Sciatic nerve (tissue), 2 donors: Measurements from ENCODE around the gene ARID2. TPM values are rescaled to one million over a fixed set of nuclear protein-coding genes. Genes with fewer than 3 reads are reported as not detected.

Experiments used
- ATAC-seq: fragments of 200-7000 bp; cut with Tn5 transposase; one replicate; pipeline ENCODE4 v1.9.1; 2020; ENCODE audit warnings: mild to moderate bottlenecking, moderate library complexity
- DNase-seq: peaks from one replicate; pipeline ENCODE4 v3.0.0-alpha.2; 2020; ENCODE audit warnings: low spot score
- intact Hi-C: fragments of 100-400 bp; cut with DNase I; formaldehyde crosslinking; loops from one replicate; pipeline ENCODE4 v1.14.2; 2022
- total RNA-seq: library from RNA; stranded (reverse); fragmentation: NEBNext Ultra II Directional; extraction: Animal tissue kit (Norgen Biotek cat#: 25700); gene quantifications from one replicate; pipeline ENCODE4 v1.2.1, GENCODE V29; 2021
- donor health status: DM: no; HTN: no; CAD: no.
- donor health status: DM: no; HTN: no; CAD: no.

ARID2 gene
- total RNA-seq, 1 donor from 2014 or later, result 42.8 TPM

GRCh38 chr12:45907955-45908354 is 178.4 kb downstream of the ARID2 start:
- no peak for DNase-seq
- ATAC-seq, result no peak
- intact Hi-C loops, result no loop called here

GRCh38 chr12:45909041-45909713 is 179.7 kb downstream of the ARID2 start:
- intact Hi-C loops, result no loop called here
- no peak for ATAC-seq
- DNase-seq, result no peak

- intact Hi-C loops, result no loop called here
- ATAC-seq (no peak), DNase-seq (no peak)
These were observed 183.3 kb downstream of the ARID2 start for GRCh38 chr12:45912774-45913173.

DNA sequence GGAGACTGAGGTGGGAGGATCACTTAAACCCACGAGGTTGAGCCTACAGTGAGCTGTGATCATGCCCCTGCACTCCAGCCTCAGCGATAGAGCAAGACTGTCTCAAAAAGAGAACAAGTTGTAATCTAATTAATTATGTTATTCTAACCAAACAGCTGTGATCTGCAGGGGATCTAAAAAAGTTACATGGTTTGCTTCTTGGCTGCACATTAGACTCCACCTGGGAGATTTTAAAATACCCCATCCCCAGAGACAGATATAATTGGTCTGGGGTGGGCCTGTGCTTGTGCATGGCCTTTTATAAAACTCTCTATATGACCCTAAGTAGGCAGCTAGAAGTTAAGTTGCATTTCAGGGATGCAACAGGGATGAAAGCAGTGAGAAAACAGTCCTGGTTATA is 184.1 kb downstream of the ARID2 start:
- intact Hi-C loops, result no loop called here
- ATAC-seq (no peak), DNase-seq (no peak)

DNA sequence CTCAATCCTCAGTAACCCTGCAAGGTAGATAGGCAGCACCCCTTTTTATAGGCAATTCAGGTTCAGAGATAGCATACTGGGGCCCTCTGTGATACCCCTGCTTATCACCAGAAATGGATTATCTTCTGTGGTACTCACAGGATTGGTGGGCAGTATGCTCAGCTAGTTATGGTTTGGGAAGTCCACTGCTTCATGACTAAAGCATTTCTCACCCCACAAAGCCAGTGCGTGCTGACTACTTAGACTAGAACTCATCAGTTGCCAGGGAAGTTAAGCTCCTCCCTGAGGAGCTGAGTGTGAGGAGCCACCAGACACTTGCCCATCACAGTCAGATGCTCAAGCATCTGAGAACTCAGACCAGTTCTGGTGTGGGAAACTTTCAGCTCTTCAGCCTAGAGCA is 184.6 kb downstream of the ARID2 start:
- intact Hi-C loops, result no loop called here
- no peak for DNase-seq
- no peak for ATAC-seq

DNA sequence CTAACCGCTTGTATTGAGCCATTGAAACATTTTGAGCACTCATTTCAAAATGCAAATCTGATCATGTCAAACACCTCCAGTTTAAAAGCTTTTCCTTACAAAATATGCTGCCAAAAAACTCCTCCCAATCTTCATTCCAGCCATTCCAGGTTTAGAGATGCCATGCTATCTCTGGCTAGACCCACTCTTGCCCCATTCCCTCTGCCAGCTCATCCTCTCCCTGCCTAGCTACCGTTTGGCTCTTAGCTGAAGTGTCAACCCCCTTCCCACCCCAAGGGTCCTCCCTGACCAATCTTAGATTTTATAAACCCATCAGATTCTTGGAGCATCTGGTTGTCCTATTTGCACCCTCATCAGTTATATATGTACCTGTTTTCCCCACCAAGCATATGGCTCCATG is 185.9 kb downstream of the ARID2 start:
- intact Hi-C loops, result no loop called here
- ATAC-seq, result no peak

GRCh38 chr12:45918818-45919217 is 189.3 kb downstream of the ARID2 start:
- DNase-seq, result no peak
- no peak for ATAC-seq
- intact Hi-C loops, result no loop called here

More for the DNA sequence above, 185.9 kb downstream of the ARID2 start:
- no peak for DNase-seq

DNA sequence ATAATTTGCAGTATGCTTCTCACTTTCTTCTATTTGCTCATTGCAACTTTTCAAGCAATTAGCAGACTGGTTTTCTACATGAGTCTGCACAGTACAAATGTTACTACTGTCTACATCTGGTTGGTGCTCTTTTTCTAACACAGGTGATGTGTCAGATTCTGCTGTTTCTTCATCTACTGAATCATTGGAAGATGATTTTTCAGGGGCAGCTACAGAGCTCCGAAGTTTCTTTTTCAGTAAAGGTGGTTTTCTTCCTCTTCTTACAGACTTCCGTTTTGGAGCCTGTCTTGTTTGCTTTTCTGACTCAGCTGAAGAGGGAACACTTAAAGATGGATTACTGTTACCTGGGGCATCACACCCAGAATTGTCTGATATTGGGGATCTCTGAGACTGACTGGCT is 198.8 kb downstream of the ARID2 start:
- ATAC-seq (no peak), DNase-seq (no peak)
- intact Hi-C loops, result no loop called here

DNA sequence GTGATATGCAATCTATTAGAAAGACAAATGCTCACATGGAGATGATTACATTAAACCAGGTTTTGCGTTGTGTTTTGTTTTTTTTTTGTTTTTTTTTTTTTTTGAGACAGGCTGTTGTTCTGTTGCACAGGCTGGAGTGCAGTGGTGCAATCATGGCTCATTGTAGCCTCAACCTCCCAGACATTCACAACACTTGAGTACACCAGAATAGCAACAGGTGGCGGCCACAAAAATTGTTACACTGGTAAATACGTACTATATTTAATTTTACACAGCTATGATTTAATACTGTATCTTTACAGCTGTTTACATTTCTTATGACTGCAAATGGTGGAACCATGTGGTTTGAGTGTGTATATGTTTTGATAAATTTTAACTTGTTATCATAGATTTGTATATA is 200.9 kb downstream of the ARID2 start:
- intact Hi-C loops, result no loop called here
- DNase-seq (no peak), ATAC-seq (no peak)

DNA sequence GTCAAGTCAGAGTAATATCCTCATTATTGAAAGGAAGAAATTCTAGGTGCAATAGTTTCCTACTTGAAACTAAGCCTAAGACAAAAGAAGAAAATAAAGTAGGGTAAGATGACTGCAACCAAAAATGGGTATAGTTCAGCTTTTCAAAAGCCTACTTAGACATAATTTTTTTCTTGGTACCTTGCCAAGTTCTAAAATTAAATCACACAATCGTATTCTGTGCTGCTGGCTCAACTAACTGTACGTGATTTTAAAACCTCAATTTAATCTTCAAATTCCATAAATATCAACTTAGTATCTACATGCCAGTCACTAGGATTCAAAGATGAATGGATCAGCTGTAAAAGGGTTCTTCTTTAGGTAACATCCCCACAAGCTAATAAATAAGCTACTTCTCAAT is 204.0 kb downstream of the ARID2 start:
- intact Hi-C loops, result no loop called here
- ATAC-seq (no peak), DNase-seq (no peak)

DNA sequence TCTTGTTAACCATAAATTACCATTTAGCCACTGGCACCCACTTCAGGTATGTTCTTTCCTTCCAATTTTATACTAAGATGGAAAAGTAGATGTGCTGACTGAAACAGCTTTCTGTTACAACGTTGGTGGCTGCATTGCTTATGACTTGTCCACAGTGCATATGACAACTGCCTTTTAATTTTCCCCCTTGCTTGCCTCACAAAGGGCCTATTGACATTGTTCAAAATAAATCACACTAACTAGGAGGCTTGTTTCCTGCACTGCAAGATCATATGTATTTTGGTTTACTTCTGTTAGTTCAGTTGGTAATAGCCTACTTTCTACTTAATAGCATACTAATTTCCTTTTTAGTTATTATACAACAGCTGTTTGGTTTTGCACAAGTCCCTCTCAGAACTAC is 205.4 kb downstream of the ARID2 start:
- intact Hi-C loops, result no loop called here
- no peak for DNase-seq
- no peak for ATAC-seq

GRCh38 chr12:45938566-45938965 is 209.1 kb downstream of the ARID2 start:
- ATAC-seq (no peak), DNase-seq (no peak)
- intact Hi-C loops, result no loop called here

- no peak for ATAC-seq
- intact Hi-C loops, result no loop called here
- no peak for DNase-seq
These were observed 210.3 kb downstream of the ARID2 start for GRCh38 chr12:45939759-45940158.

- ATAC-seq, result no peak
- DNase-seq, result no peak
- intact Hi-C loops, result no loop called here
These were observed 215.3 kb downstream of the ARID2 start for GRCh38 chr12:45944771-45945170.

GRCh38 chr12:45946435-45946834 is 216.9 kb downstream of the ARID2 start:
- DNase-seq (no peak), ATAC-seq (no peak)
- intact Hi-C loops, result no loop called here

DNA sequence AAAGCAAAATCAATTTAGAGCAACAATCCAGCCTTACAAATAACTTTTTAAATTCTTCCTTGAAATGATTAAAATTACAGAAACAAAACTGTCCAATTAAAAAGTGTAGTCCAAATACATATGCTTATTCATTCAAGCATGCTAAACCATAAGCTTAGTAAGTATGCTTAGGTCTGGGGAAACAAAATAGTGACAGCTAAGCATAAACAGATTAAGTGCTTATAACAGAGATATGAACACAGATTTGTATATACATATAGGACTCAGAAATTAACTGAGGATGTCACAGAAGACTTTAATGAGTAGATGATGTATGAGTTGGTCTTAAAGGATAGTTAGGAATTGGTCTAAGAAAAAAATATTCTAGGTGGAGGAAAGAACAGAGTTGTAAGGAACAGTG is 219.0 kb downstream of the ARID2 start:
- DNase-seq (no peak), ATAC-seq (no peak)
- intact Hi-C loops, result no loop called here
